A549 (cell line): ENCODE data around the gene HMGN4.

ENCODE experiments used
- CTCF ChIP-seq: fragments of >200 bp; sonication (Bioruptor Twin); formaldehyde crosslinking; IDR thresholded peaks from 3 replicates; pipeline ENCODE4 v1.5.1; 2016
- EP300 ChIP-seq, 2 experiments: fragments of >200 bp; sonication (Bioruptor Twin); formaldehyde crosslinking; IDR thresholded peaks; 2 replicates in 1 of 2; 3 replicates in 1 of 2; pipeline ENCODE4 v1.6.1; 2016 to 2017
- FOSL2 ChIP-seq, 2 experiments: fragments of 450-650 bp in 1 of 2; fragments of >200 bp in 1 of 2; sonication (Bioruptor Twin) in 1 of 2; formaldehyde crosslinking; IDR thresholded peaks; 2 replicates each; pipeline versions ENCODE4 v1.5.0 to v1.6.1; 2016 to 2020; ENCODE audit warnings: mild to moderate bottlenecking in 1 of 2, moderate library complexity in 1 of 2
- HDAC2 ChIP-seq: fragments of 200-600 bp; sonication (generic); IDR thresholded peaks from 2 replicates; pipeline ENCODE4 v1.6.1; 2016
- MAZ ChIP-seq: fragments of 150-350 bp; IDR thresholded peaks from 2 replicates; pipeline ENCODE4 v1.6.1; 2014; ENCODE audit warnings: antibody characterized with exemption, low read depth, low read length, borderline replicate concordance
- PBX3 ChIP-seq: IDR thresholded peaks from 2 replicates; pipeline ENCODE4 v1.6.1; 2012
- PHF8 ChIP-seq: fragments of 200-600 bp; sonication (generic); IDR thresholded peaks from 2 replicates; pipeline ENCODE4 v1.6.1; 2016; ENCODE audit warnings: low read depth, mild to moderate bottlenecking, antibody characterized with exemption, moderate library complexity, borderline replicate concordance
- POLR2A ChIP-seq: IDR thresholded peaks from 2 replicates; pipeline ENCODE4 v1.6.1; 2012; ENCODE audit warnings: mild to moderate bottlenecking, low read length
- RNF2 ChIP-seq: fragments of 200-600 bp; sonication (generic); IDR thresholded peaks from 2 replicates; pipeline ENCODE4 v1.6.1; 2016; ENCODE audit warnings: low read depth, mild to moderate bottlenecking, antibody characterized with exemption, moderate library complexity, borderline replicate concordance
- TF ChIP-seq, protein P1 (sequence below): IDR thresholded peaks from 2 replicates; pipeline ENCODE4 v1.6.1; 2012

GRCh38 chr6:26534681-26535465 is 3.3 kb upstream of the HMGN4 start:
- no peak for TF ChIP-seq POLR2A
- no peak for TF ChIP-seq CTCF
- TF ChIP-seq PBX3, result no peak
- TF ChIP-seq, protein P1, sequence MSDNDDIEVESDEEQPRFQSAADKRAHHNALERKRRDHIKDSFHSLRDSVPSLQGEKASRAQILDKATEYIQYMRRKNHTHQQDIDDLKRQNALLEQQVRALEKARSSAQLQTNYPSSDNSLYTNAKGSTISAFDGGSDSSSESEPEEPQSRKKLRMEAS, result no peak
- no peak for TF ChIP-seq FOSL2 (IDR thresholded peaks at IDR 0.05)
- TF ChIP-seq FOSL2 (CRISPR knock-in tag; IDR thresholded peaks at IDR 0.05), result no peak
- no peak for TF ChIP-seq MAZ
- no peak for TF ChIP-seq RNF2
- no peak for TF ChIP-seq EP300 (IDR thresholded peaks at IDR 0.05)
- no peak for TF ChIP-seq PHF8
- no peak for TF ChIP-seq HDAC2
